GM12891 (cell line): Measurements from ENCODE around the gene PEX5L.

ENCODE experiments used
- POLR2A ChIP-seq: IDR thresholded peaks from 2 replicates; pipeline ENCODE4 v1.6.1; 2011; ENCODE audit warnings: low read depth, low read length, control low read depth
- POLR2AphosphoS5 ChIP-seq: IDR thresholded peaks from 2 replicates; pipeline ENCODE4 v1.6.1; 2011; ENCODE audit warnings: low read depth, low read length, control low read depth
- TAF1 ChIP-seq: IDR thresholded peaks from 2 replicates; pipeline ENCODE4 v1.6.1; 2011; ENCODE audit warnings: low read depth, low read length, control low read depth

GRCh38 chr3:180063783-180064182 is 27.0 kb upstream of the PEX5L start:
- TF ChIP-seq POLR2AphosphoS5: no peak
- TF ChIP-seq POLR2A: no peak
- no peak for TF ChIP-seq TAF1
